ENCODE data around the gene LUM.

DNA sequence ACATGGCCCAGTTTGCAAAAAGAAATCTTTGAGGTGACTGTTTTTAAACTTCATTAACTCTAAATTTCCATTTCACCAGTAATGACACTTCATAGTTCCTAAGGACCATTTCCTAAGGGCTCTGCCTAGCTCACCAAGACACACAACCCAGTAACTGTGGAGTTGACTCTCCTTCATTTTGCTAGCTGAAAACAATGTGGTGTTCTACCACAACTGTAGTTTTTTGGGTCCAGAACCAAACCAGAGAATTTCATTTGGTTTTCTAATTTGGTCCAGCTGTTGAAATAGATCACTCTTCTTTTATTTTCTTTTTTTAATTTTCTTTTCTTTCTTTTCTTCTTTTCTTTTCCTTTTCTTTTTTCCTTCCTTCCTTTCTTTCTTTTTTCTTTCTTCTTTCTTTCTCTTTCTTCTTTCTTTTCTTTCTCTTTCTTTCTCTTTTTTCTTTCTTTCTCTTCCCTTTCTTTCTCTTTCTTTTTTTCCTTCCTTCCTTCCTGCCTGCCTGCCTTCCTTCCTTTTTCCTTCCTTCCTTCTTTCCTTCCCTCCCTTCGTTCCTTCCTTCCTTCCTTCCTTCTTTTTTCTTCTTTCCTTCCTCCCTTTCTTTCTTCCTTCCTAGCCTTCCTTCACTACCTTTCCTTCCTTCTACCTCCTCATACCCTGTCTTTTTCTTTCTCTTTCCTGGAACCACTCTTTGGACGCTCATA is 18.5 kb upstream of the LUM start:
- TF ChIP-seq, protein P1, sequence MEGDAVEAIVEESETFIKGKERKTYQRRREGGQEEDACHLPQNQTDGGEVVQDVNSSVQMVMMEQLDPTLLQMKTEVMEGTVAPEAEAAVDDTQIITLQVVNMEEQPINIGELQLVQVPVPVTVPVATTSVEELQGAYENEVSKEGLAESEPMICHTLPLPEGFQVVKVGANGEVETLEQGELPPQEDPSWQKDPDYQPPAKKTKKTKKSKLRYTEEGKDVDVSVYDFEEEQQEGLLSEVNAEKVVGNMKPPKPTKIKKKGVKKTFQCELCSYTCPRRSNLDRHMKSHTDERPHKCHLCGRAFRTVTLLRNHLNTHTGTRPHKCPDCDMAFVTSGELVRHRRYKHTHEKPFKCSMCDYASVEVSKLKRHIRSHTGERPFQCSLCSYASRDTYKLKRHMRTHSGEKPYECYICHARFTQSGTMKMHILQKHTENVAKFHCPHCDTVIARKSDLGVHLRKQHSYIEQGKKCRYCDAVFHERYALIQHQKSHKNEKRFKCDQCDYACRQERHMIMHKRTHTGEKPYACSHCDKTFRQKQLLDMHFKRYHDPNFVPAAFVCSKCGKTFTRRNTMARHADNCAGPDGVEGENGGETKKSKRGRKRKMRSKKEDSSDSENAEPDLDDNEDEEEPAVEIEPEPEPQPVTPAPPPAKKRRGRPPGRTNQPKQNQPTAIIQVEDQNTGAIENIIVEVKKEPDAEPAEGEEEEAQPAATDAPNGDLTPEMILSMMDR (IDR thresholded peaks at IDR 0.05), result no peak
- TF ChIP-seq POLR2A (IDR thresholded peaks at IDR 0.05), result no peak
- TF ChIP-seq EP300 (IDR thresholded peaks at IDR 0.05), result no peak
